OCI-LY3 (cell line): ENCODE results near the gene DLGAP4.

Experiments
- CTCF ChIP-seq: fragments of 200-600, 300-600 bp; sonication (generic); IDR thresholded peaks from 2 replicates; pipeline ENCODE4 v1.5.1; 2014; ENCODE audit warnings: antibody characterized with exemption, low read length, low read depth
- EZH2phosphoT487 ChIP-seq: fragments of 200-600 bp; shearing (Covaris generic); IDR thresholded peaks from 2 replicates; pipeline ENCODE4 v1.6.1; 2018; ENCODE audit warnings: antibody characterized with exemption, mixed run types, low read depth

GRCh38 chr20:36312724-36313441 is 6.7 kb downstream of the DLGAP4 start:
- TF ChIP-seq CTCF: no peak
- TF ChIP-seq EZH2phosphoT487: no peak
